Transverse colon (tissue), 4 donors: ENCODE data around the gene AFG1L. TPM values are rescaled to one million over a fixed set of nuclear protein-coding genes. Genes with fewer than 3 reads are reported as not detected.

ENCODE experiments used
- DNase-seq: peaks from one replicate; pipeline ENCODE4 v3.0.0-alpha.2; 2019
- H3K27ac ChIP-seq, 4 donors: fragments of 200-600 bp; sonication (generic); 2 replicates each; pipeline ENCODE4 v1.5.1; 2016 to 2018; ENCODE audit warnings: inconsistent platforms in 4 of 4
- H3K27me3 ChIP-seq: fragments of 200-600 bp; sonication (generic); 2 replicates; pipeline ENCODE4 v1.5.1; 2017; ENCODE audit warnings: inconsistent platforms
- H3K36me3 ChIP-seq, 4 donors: fragments of 200-600 bp; sonication (generic); 2 replicates each; pipeline ENCODE4 v1.5.1; 2017 to 2019; ENCODE audit warnings: inconsistent platforms in 4 of 4
- H3K4me1 ChIP-seq, 4 donors: fragments of 200-600 bp; sonication (generic); 2 replicates each; pipeline ENCODE4 v1.5.1; 2017 to 2020; ENCODE audit warnings: inconsistent platforms in 4 of 4
- H3K4me3 ChIP-seq, 4 donors: fragments of 200-600 bp; sonication (generic); 1 replicate in 1 of 4; 2 replicates in 3 of 4; pipeline versions ENCODE4 v1.5.1 to v1.6.1; 2017 to 2019; ENCODE audit warnings: inconsistent platforms in 4 of 4
- H3K9me3 ChIP-seq, 2 donors: fragments of 200-600 bp; sonication (generic); 2 replicates each; pipeline ENCODE4 v1.5.1; 2017 to 2019; ENCODE audit warnings: inconsistent platforms in 2 of 2
- EP300 ChIP-seq: sonication (generic); formaldehyde crosslinking; IDR thresholded peaks from one replicate; pipeline ENCODE4 v1.6.1; 2017; ENCODE audit warnings: antibody characterized with exemption, low read depth
- POLR2A ChIP-seq: fragments of 450-650 bp; IDR thresholded peaks from one replicate; pipeline ENCODE4 v1.6.1; 2016; ENCODE audit warnings: antibody characterized with exemption, mild to moderate bottlenecking, moderate library complexity
- POLR2AphosphoS5 ChIP-seq, 3 donors: sonication (generic); formaldehyde crosslinking; IDR thresholded peaks; one replicate each; pipeline ENCODE4 v1.6.1; 2016; ENCODE audit warnings: antibody characterized with exemption in 3 of 3
- WGBS, 2 donors: methylation state at CpG; one replicate each; pipeline ENCODE4 v1.1.5; 2018; ENCODE audit warnings: low coverage in 1 of 2; 5-methylcytosine and 5-hydroxymethylcytosine counted together
- in situ Hi-C, 4 donors: fragments of 200-750 bp; cut with MboI; loops; one replicate each; pipeline versions ENCODE4 v1.15.0 to v1.15.1; 2017; ENCODE audit warnings: low sequenced_read_pairs in 3 of 4, low pct_ligation_motif_present in 1 of 4, low pct_unique_long_range_greater_than_20kb in 1 of 4
- intact Hi-C: fragments of 100-400 bp; cut with DNase I; formaldehyde crosslinking; loops from one replicate; pipeline ENCODE4 v1.15.1; 2023; ENCODE audit warnings: low total_unique reads
- total RNA-seq, 4 donors: library from RNA; depleted of rRNA; stranded (reverse); fragments of >200 nt; gene quantifications; one replicate each; pipeline ENCODE4 v1.1.0, GENCODE V29; 2016
- TF ChIP-seq, protein P1 (sequence below), 5 experiments: fragments of 200-600 bp in 3 of 5; fragments of 450-650 bp in 2 of 5; sonication (generic) in 3 of 5; IDR thresholded peaks; 1 replicate in 2 of 5; 2 replicates in 3 of 5; pipeline ENCODE4 v1.5.1; 2016 to 2017; ENCODE audit warnings: antibody characterized with exemption in 5 of 5, inconsistent platforms in 3 of 5, mild to moderate bottlenecking in 2 of 5, moderate library complexity in 1 of 5

The AFG1L gene
- total RNA-seq, 4 donors from 2014 or later, result 2.2 to 22.5 (median 5.5) TPM

DNA sequence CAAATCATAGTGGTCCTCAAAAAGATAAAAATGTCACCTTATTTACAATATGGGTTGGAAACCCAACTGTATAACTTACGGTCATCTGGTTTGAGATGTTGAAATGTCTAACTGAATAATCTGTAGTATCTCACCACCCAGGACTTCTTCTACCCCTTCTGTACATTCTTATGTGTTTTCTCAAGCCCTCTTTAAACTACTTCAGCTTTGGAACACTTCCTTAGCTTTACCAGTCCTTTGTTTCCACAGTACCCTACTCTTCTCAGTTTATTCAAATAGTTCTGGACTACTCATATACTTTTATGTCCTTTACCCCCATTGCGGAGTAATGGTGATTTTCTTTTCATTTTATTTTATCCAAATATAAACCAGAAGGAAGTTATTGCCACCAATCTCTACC lies 137.3 kb downstream of the AFG1L start:
- H3K36me3 ChIP-seq, result no peaks in the 10 kb centered on the region
- no peak overlapping the region for H3K27ac ChIP-seq
- intact Hi-C loops (no loop called here), in situ Hi-C loops (no loop called here)
- no peaks in the 10 kb centered on the region for H3K9me3 ChIP-seq
- no peaks in the 10 kb centered on the region for H3K4me1 ChIP-seq
- 94 to 96% methylated on average over 2 of the region's 2 CpGs for WGBS, 2 donors
- no peak for DNase-seq
- no peaks in the 10 kb centered on the region for H3K27me3 ChIP-seq
- no peak for TF ChIP-seq POLR2AphosphoS5 (IDR thresholded peaks at IDR 0.05)
- TF ChIP-seq, protein P1, sequence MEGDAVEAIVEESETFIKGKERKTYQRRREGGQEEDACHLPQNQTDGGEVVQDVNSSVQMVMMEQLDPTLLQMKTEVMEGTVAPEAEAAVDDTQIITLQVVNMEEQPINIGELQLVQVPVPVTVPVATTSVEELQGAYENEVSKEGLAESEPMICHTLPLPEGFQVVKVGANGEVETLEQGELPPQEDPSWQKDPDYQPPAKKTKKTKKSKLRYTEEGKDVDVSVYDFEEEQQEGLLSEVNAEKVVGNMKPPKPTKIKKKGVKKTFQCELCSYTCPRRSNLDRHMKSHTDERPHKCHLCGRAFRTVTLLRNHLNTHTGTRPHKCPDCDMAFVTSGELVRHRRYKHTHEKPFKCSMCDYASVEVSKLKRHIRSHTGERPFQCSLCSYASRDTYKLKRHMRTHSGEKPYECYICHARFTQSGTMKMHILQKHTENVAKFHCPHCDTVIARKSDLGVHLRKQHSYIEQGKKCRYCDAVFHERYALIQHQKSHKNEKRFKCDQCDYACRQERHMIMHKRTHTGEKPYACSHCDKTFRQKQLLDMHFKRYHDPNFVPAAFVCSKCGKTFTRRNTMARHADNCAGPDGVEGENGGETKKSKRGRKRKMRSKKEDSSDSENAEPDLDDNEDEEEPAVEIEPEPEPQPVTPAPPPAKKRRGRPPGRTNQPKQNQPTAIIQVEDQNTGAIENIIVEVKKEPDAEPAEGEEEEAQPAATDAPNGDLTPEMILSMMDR (IDR thresholded peaks at IDR 0.05), result no peak
- no peak for TF ChIP-seq POLR2A
- no peak for TF ChIP-seq EP300
- H3K4me3 ChIP-seq, result no peak overlapping the region

- Histone ChIP-seq H3K4me3 (no peak overlapping the region), H3K9me3 (no peaks in the 10 kb centered on the region), H3K36me3 (no peaks in the 10 kb centered on the region), H3K4me1 (no peaks in the 10 kb centered on the region), H3K27ac (no peak overlapping the region), H3K27me3 (no peaks in the 10 kb centered on the region)
- intact Hi-C loops, result no loop called here
- no peak for DNase-seq
- WGBS, 2 donors, result 0 to 45% methylated on average over 1 to 3 of the region's 3 CpGs
- TF ChIP-seq, protein P1 (IDR thresholded peaks at IDR 0.05), result no peak
- TF ChIP-seq POLR2A, result no peak
- TF ChIP-seq POLR2AphosphoS5 (IDR thresholded peaks at IDR 0.05), result no peak
- no peak for TF ChIP-seq EP300
- in situ Hi-C loops, result no loop called here
Measured at GRCh38 chr6:108432792-108433191, 137.9 kb downstream of the AFG1L start.

GRCh38 chr6:108434222-108434621 lies 139.4 kb downstream of the AFG1L start:
- Histone ChIP-seq H3K4me3 (no peak overlapping the region), H3K27me3 (no peaks in the 10 kb centered on the region), H3K9me3 (no peaks in the 10 kb centered on the region), H3K36me3 (no peaks in the 10 kb centered on the region), H3K27ac (no peak overlapping the region), H3K4me1 (no peaks in the 10 kb centered on the region)
- in situ Hi-C loops (no loop called here), intact Hi-C loops (no loop called here)
- WGBS, 2 donors, result 60 to 88% methylated on average over 1 of the region's 1 CpG
- TF ChIP-seq, protein P1 (IDR thresholded peaks at IDR 0.05), result no peak
- no peak for TF ChIP-seq POLR2A
- no peak for TF ChIP-seq EP300
- TF ChIP-seq POLR2AphosphoS5 (IDR thresholded peaks at IDR 0.05), result no peak
- DNase-seq, result no peak

DNA sequence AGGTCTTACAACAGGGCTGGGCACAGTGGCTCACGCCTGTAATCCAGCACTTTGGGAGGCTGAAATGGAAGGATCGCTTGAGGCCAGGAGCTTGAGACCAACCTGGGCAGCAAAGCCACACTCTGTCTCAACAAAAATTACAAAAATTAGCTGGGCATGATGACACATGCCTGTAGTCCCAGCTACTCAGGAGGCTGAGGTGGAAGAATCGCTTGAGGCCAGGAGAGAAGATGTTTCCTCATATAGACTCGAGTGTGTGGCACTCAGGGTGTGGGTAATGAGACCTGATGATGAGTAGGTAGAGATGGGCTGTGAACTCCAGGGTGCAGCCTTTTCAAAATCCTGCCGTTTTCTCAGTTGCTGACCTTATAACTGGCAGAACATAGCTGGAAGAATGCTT lies 140.5 kb downstream of the AFG1L start:
- Histone ChIP-seq H3K4me1 (no peaks in the 10 kb centered on the region), H3K9me3 (no peaks in the 10 kb centered on the region), H3K27ac (no peak overlapping the region), H3K4me3 (no peak overlapping the region), H3K27me3 (no peaks in the 10 kb centered on the region), H3K36me3 (no peaks in the 10 kb centered on the region)
- TF ChIP-seq POLR2A, result no peak
- no peak for TF ChIP-seq EP300
- TF ChIP-seq, protein P1 (IDR thresholded peaks at IDR 0.05), result no peak
- no peak for TF ChIP-seq POLR2AphosphoS5 (IDR thresholded peaks at IDR 0.05)
- in situ Hi-C loops, result no loop called here
- WGBS, 2 donors, result 93 to 94% methylated on average over 3 to 5 of the region's 5 CpGs
- DNase-seq, result no peak
- intact Hi-C loops, result no loop called here
